Fibroblast of mammary gland (primary cell): ENCODE results near the gene CTSK.

Experiments
- DNase-seq: peaks from one replicate; pipeline ENCODE4 v3.0.0-alpha.2; 2010; ENCODE audit warnings: low read depth
- H3K4me3 ChIP-seq: 2 replicates; pipeline ENCODE4 v1.5.1; 2011; ENCODE audit warnings: low read depth, mild to moderate bottlenecking, low read length, moderate library complexity; ENCODE audit not compliant: control insufficient read depth
- CTCF ChIP-seq: conservative IDR thresholded peaks from 2 replicates; pipeline ENCODE4 v1.5.1; 2011; ENCODE audit warnings: low read depth, low read length, inconsistent platforms; ENCODE audit not compliant: control insufficient read depth, insufficient read depth

Gene CTSK

GRCh38 chr1:150813028-150813707 is 5.1 kb upstream of the CTSK start:
- peak; percentile 77 for DNase-seq
- TF ChIP-seq CTCF, result peak; percentile 89
- no peak overlapping the region for H3K4me3 ChIP-seq

- no peak overlapping the region for H3K4me3 ChIP-seq
- TF ChIP-seq CTCF, result no peak
- no peak for DNase-seq
Observed at GRCh38 chr1:150810958-150811659, 3.0 kb upstream of the CTSK start.

- TF ChIP-seq CTCF, result no peak
- DNase-seq, result peak; percentile 94
- H3K4me3 ChIP-seq, result no peak overlapping the region
Observed at GRCh38 chr1:150809651-150810050, 1.6 kb upstream of the CTSK start.

- DNase-seq, result peak; percentile 90
- H3K4me3 ChIP-seq, result peak overlapping the region; percentile 48
- no peak for TF ChIP-seq CTCF
Observed at GRCh38 chr1:150808846-150809245, 786 bp upstream of the CTSK start.

- DNase-seq, result peak; percentile 44
- peak overlapping the region; percentile 48 for H3K4me3 ChIP-seq
Observed at GRCh38 chr1:150807249-150808023, 624 bp downstream of the CTSK start.

More at GRCh38 chr1:150807249-150808023, 624 bp downstream of the CTSK start:
- TF ChIP-seq CTCF, result no peak
